HL-60 (cell line): ENCODE data around the gene GNLY.

Experiments
- DNase-seq, 2 experiments: peaks; one replicate each; pipeline ENCODE4 v3.0.0-alpha.2; 2010 to 2020; ENCODE audit warnings: low read depth in 1 of 2, low spot score in 1 of 2
- H3K27ac ChIP-seq: fragments of 250-450 bp; sonication (Bioruptor Pico); replicated peaks from 2 replicates; pipeline ENCODE4 v1.5.1; 2020; ENCODE audit warnings: mild to moderate bottlenecking, moderate library complexity
- H3K27me3 ChIP-seq: fragments of 250-450 bp; sonication (Bioruptor Pico); 2 replicates; pipeline ENCODE4 v1.5.1; 2021; ENCODE audit warnings: mild to moderate bottlenecking, moderate library complexity; ENCODE audit not compliant: insufficient read depth, poor library complexity, severe bottlenecking
- H3K4me3 ChIP-seq: replicated peaks from 2 replicates; pipeline ENCODE4 v1.5.1; 2011; ENCODE audit warnings: mild to moderate bottlenecking, control low read depth, low read length; ENCODE audit not compliant: insufficient read depth
- GABPA ChIP-seq: IDR thresholded peaks from 2 replicates; pipeline ENCODE4 v1.6.1; 2012; ENCODE audit warnings: low read depth
- POLR2AphosphoS5 ChIP-seq: IDR thresholded peaks from 2 replicates; pipeline ENCODE4 v1.6.1; 2012; ENCODE audit warnings: low read depth
- REST ChIP-seq: IDR thresholded peaks from 2 replicates; pipeline ENCODE4 v1.6.1; 2012; ENCODE audit warnings: low read depth; ENCODE audit not compliant: insufficient replicate concordance
- SPI1 ChIP-seq: IDR thresholded peaks from 2 replicates; pipeline ENCODE4 v1.6.1; 2012; ENCODE audit warnings: low read depth, mild to moderate bottlenecking, borderline replicate concordance
- TF ChIP-seq, protein P1 (sequence below): IDR thresholded peaks from one replicate; pipeline ENCODE4 v1.5.1; 2011; ENCODE audit warnings: low read length, control low read depth, inconsistent platforms; ENCODE audit not compliant: insufficient read depth

The GNLY gene

DNA sequence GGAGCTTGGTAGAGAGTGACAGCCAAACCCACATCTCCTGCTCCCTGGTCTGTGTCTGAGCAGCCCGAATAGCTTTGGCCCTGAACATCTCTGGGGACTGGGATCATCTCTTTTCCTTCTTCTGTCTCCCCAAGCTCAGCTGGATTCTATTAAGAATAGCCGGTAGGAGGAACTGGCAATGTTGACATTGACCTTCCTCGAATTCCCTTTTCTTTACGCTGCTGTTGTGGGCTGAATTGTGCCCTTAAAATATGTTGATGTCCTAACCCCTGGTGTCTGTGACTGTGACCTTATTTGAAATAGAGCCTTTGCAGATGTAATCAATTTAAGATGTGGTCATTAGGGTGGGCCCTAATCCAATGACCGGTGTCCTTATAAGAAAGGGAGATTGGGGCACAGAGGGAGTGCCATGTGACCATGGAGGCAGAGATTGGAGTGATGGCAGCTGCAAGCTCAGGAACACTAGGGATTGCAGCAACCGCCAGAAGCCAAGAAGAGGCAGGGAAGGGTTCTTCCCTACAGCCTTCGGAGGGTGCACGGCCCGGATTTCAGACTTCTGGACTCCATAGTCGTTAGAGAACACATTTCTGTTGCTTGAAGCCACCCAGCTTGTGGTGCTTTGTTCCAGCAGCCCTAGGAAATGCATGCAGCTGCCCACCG lies 20.3 kb upstream of the GNLY start:
- no peak overlapping the region for H3K4me3 ChIP-seq
- H3K27ac ChIP-seq: peak overlapping the region; percentile 69
- DNase-seq: no peak
- no peak for TF ChIP-seq SPI1
- no peak for TF ChIP-seq POLR2AphosphoS5
- no peak for TF ChIP-seq GABPA
- TF ChIP-seq, protein P1, sequence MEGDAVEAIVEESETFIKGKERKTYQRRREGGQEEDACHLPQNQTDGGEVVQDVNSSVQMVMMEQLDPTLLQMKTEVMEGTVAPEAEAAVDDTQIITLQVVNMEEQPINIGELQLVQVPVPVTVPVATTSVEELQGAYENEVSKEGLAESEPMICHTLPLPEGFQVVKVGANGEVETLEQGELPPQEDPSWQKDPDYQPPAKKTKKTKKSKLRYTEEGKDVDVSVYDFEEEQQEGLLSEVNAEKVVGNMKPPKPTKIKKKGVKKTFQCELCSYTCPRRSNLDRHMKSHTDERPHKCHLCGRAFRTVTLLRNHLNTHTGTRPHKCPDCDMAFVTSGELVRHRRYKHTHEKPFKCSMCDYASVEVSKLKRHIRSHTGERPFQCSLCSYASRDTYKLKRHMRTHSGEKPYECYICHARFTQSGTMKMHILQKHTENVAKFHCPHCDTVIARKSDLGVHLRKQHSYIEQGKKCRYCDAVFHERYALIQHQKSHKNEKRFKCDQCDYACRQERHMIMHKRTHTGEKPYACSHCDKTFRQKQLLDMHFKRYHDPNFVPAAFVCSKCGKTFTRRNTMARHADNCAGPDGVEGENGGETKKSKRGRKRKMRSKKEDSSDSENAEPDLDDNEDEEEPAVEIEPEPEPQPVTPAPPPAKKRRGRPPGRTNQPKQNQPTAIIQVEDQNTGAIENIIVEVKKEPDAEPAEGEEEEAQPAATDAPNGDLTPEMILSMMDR: no peak
- TF ChIP-seq REST: no peak
- no peaks in the 10 kb centered on the region for H3K27me3 ChIP-seq

GRCh38 chr2:85674417-85674816 lies 19.7 kb upstream of the GNLY start:
- TF ChIP-seq REST (no peak), SPI1 (no peak), GABPA (no peak), POLR2AphosphoS5 (no peak)
- TF ChIP-seq, protein P1: no peak
- no peak overlapping the region for H3K4me3 ChIP-seq
- DNase-seq: peak; percentile 79 to 86
- no peaks in the 10 kb centered on the region for H3K27me3 ChIP-seq
- H3K27ac ChIP-seq: peak overlapping the region; percentile 69

- Histone ChIP-seq H3K4me3 (no peak overlapping the region), H3K27me3 (no peaks in the 10 kb centered on the region), H3K27ac (peak overlapping the region; percentile 69)
- TF ChIP-seq SPI1 (no peak), POLR2AphosphoS5 (no peak), REST (no peak), GABPA (no peak)
- TF ChIP-seq, protein P1: no peak
- DNase-seq: no peak
These were observed 18.7 kb upstream of the GNLY start for GRCh38 chr2:85675427-85675826.
